Endodermal cell (in vitro differentiated cells): ENCODE results near the gene MSH3. TPM values are rescaled to one million over a fixed set of nuclear protein-coding genes. Genes with fewer than 3 reads are reported as not detected.
A peak's percentile ranks its signal among the peaks of the same experiment; 100 is the strongest.
"Not testable (repeated sequence)": the region's sequence is repeated elsewhere in the genome, so short reads cannot be mapped to it uniquely, and the experiment has no call there.

Experiments
- DNase-seq: peaks from one replicate; pipeline ENCODE4 v3.0.0-alpha.2; 2017
- H3K27ac ChIP-seq: 2 replicates; pipeline ENCODE4 v1.5.1; 2013; ENCODE audit warnings: mild to moderate bottlenecking, low read depth, low read length, moderate library complexity
- H3K27me3 ChIP-seq: 2 replicates; pipeline ENCODE4 v1.6.1; 2013; ENCODE audit warnings: mild to moderate bottlenecking, low read length, moderate library complexity; ENCODE audit not compliant: insufficient read depth, control insufficient read depth, poor library complexity, severe bottlenecking
- H3K36me3 ChIP-seq: 2 replicates; pipeline ENCODE4 v1.7.0; 2013; ENCODE audit warnings: mild to moderate bottlenecking, low read length, moderate library complexity; ENCODE audit not compliant: control insufficient read depth, insufficient read depth
- H3K4me1 ChIP-seq: one replicate; pipeline ENCODE4 v1.7.0; 2013; ENCODE audit warnings: low read length; ENCODE audit not compliant: control insufficient read depth, insufficient read depth
- H3K4me3 ChIP-seq: 2 replicates; pipeline ENCODE4 v1.5.1; 2013; ENCODE audit warnings: mild to moderate bottlenecking, low read length, moderate library complexity
- H3K9ac ChIP-seq: 2 replicates; pipeline ENCODE4 v1.6.1; 2013; ENCODE audit warnings: mild to moderate bottlenecking, low read length, moderate library complexity; ENCODE audit not compliant: poor library complexity, severe bottlenecking; ENCODE audit errors: extremely low read depth
- H3K9me3 ChIP-seq: 2 replicates; pipeline ENCODE4 v1.6.1; 2013; ENCODE audit warnings: mild to moderate bottlenecking, low read length, moderate library complexity; ENCODE audit not compliant: control insufficient read depth
- H3K27ac Mint-ChIP-seq: 2 replicates; pipeline ENCODE4 v1.8.0; 2020; ENCODE audit warnings: mixed read lengths
- H3K27me3 Mint-ChIP-seq: 2 replicates; pipeline ENCODE4 v1.8.0; 2021; ENCODE audit warnings: mild to moderate bottlenecking, mixed read lengths; ENCODE audit not compliant: insufficient read depth
- H3K36me3 Mint-ChIP-seq: 2 replicates; pipeline ENCODE4 v1.8.0; 2020; ENCODE audit warnings: low read depth, mixed read lengths
- H3K4me1 Mint-ChIP-seq: 2 replicates; pipeline ENCODE4 v1.8.0; 2020; ENCODE audit warnings: mixed read lengths
- H3K4me3 Mint-ChIP-seq: 2 replicates; pipeline ENCODE4 v1.8.0; 2020; ENCODE audit warnings: mild to moderate bottlenecking, moderate library complexity, mixed read lengths
- H3K9me3 Mint-ChIP-seq: 2 replicates; pipeline ENCODE4 v1.8.0; 2020; ENCODE audit warnings: mild to moderate bottlenecking, mixed read lengths
- WGBS, 2 experiments: methylation state at CpG; one replicate each; pipeline versions ENCODE4 v1.1.5 to v1.1.7; 2013; ENCODE audit warnings: missing lambda C conversion rate in 2 of 2, mixed read lengths in 1 of 2; ENCODE audit not compliant: insufficient coverage in 1 of 2, insufficient read length in 1 of 2; 5-methylcytosine and 5-hydroxymethylcytosine counted together
- total RNA-seq, 2 donors: library from RNA; stranded (reverse); fragmentation: NEBNext Ultra II Directional in 1 of 2; extraction: Animal tissue kit (Norgen Biotek cat#: 25700) in 1 of 2; gene quantifications; 2 replicates in 1 of 2; 3 replicates in 1 of 2; pipeline ENCODE4 v1.2.1, GENCODE V29; 2021
- TF ChIP-seq, protein P1 (sequence below): fragments of 200-600 bp; sonication (generic); conservative IDR thresholded peaks from 2 replicates; pipeline ENCODE4 v1.5.0; 2021; ENCODE audit warnings: antibody characterized with exemption, mild to moderate bottlenecking

MSH3 gene
- total RNA-seq, 2 donors from 2014 or later, result 17.3 to 25.2 TPM

DNA sequence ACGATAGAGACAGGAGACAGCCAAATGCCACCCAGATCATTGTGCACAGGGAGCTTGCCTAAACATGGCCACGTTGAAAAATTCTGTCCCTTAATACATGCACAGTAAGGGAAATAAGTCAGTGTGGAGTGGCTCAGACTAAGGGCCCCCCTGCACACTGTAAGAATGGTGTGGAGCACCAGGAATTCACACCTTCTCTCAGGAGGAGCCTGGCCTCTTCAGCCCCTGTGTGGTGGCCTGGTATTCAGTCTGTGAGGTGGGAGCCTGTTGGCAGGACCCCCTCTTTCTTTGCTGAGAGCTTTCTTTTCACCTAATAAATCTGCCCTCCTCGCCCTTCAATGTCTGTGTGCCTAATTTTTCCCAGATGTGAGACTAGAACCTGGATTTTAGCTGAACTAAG is 239.6 kb downstream of the MSH3 start:
- TF ChIP-seq, protein P1, sequence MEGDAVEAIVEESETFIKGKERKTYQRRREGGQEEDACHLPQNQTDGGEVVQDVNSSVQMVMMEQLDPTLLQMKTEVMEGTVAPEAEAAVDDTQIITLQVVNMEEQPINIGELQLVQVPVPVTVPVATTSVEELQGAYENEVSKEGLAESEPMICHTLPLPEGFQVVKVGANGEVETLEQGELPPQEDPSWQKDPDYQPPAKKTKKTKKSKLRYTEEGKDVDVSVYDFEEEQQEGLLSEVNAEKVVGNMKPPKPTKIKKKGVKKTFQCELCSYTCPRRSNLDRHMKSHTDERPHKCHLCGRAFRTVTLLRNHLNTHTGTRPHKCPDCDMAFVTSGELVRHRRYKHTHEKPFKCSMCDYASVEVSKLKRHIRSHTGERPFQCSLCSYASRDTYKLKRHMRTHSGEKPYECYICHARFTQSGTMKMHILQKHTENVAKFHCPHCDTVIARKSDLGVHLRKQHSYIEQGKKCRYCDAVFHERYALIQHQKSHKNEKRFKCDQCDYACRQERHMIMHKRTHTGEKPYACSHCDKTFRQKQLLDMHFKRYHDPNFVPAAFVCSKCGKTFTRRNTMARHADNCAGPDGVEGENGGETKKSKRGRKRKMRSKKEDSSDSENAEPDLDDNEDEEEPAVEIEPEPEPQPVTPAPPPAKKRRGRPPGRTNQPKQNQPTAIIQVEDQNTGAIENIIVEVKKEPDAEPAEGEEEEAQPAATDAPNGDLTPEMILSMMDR, result no peak
- Histone ChIP-seq H3K4me1 (peaks cover 4% of the 10 kb centered on the region), H3K36me3 (no peaks in the 10 kb centered on the region), H3K27ac (no peak overlapping the region), H3K27me3 (no peaks in the 10 kb centered on the region), H3K9me3 (peaks cover 10% of the 10 kb centered on the region), H3K9ac (no peak overlapping the region), H3K4me3 (no peak overlapping the region)
- peak; percentile 60 for DNase-seq
- peaks cover 7% of the 10 kb centered on the region for H3K4me1 Mint-ChIP-seq
- H3K36me3 Mint-ChIP-seq, result peaks cover 6% of the 10 kb centered on the region
- H3K27ac Mint-ChIP-seq, result no peak overlapping the region
- H3K27me3 Mint-ChIP-seq, result no peaks in the 10 kb centered on the region
- no peak overlapping the region for H3K4me3 Mint-ChIP-seq
- 87 to 90% methylated on average over 1 to 3 of the region's 3 CpGs for WGBS, 2 experiments
- H3K9me3 Mint-ChIP-seq, result peaks cover 5% of the 10 kb centered on the region

DNA sequence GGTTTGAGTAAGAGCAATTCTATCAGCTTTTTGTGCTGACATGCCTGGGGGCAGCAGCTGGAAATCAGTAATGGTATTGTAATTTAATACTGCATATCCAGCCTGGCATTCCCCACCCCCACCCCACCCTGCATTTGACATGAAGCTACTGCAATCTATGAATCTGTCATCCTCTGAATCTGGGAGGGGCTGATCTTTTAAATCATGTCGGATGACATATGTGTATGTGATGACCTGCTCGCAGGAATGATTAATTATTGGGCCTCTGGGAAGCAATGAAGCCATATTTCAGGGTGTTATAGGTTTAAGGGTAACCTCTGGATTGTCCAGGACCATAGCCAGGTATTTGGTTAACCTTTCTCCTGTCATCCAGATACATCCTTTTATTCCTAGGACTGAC is 241.1 kb downstream of the MSH3 start:
- H3K4me3 Mint-ChIP-seq, result no peak overlapping the region
- 95 to 100% methylated on average over 2 of the region's 2 CpGs for WGBS, 2 experiments
- no peaks in the 10 kb centered on the region for H3K27me3 Mint-ChIP-seq

DNA sequence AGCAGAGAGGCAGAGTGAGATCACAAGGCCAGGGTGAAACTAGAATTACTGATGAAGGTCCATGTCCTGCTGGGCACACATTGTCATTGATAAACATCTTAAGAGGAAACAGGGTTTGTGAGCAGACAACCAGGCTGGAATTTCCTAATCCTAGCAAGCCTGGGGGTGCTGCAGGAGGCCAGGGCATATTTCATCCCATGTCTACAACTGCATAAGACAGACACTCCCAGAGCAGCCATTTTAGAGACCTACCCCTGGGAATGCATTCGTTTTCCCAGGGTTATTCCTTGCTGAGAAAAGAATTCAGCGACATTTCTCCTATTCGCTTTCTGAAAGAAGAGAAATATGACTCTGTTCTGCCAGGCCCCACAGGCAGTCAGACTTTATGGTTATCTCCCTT is 248.2 kb downstream of the MSH3 start:
- not testable (repeated sequence) for H3K36me3 ChIP-seq, H3K27me3 ChIP-seq, H3K27ac ChIP-seq, H3K4me1 Mint-ChIP-seq, H3K4me3 ChIP-seq, H3K4me3 Mint-ChIP-seq, H3K9ac ChIP-seq, H3K27me3 Mint-ChIP-seq, H3K27ac Mint-ChIP-seq, H3K4me1 ChIP-seq
- H3K9me3 ChIP-seq, result peaks cover 22% of the 10 kb centered on the region
- DNase-seq, result peak; percentile 58
- 85 to 89% methylated on average over 3 of the region's 3 CpGs for WGBS, 2 experiments
- Mint-ChIP-seq H3K36me3 (peaks cover 14% of the 10 kb centered on the region), H3K9me3 (peaks cover 34% of the 10 kb centered on the region)

More for the DNA sequence above, 241.1 kb downstream of the MSH3 start:
- H3K4me3 ChIP-seq, result no peak overlapping the region
- TF ChIP-seq, protein P1, result no peak
- H3K9me3 ChIP-seq, result peaks cover 8% of the 10 kb centered on the region
- H3K36me3 ChIP-seq, result no peaks in the 10 kb centered on the region
- no peak overlapping the region for H3K9ac ChIP-seq
- peaks cover 4% of the 10 kb centered on the region for H3K4me1 ChIP-seq
- peaks cover 8% of the 10 kb centered on the region for H3K9me3 Mint-ChIP-seq
- H3K4me1 Mint-ChIP-seq, result peaks cover 7% of the 10 kb centered on the region
- H3K27me3 ChIP-seq, result no peaks in the 10 kb centered on the region
- H3K27ac ChIP-seq, result no peak overlapping the region
- H3K27ac Mint-ChIP-seq, result no peak overlapping the region
- H3K36me3 Mint-ChIP-seq, result peaks cover 3% of the 10 kb centered on the region
- DNase-seq, result no peak

DNA sequence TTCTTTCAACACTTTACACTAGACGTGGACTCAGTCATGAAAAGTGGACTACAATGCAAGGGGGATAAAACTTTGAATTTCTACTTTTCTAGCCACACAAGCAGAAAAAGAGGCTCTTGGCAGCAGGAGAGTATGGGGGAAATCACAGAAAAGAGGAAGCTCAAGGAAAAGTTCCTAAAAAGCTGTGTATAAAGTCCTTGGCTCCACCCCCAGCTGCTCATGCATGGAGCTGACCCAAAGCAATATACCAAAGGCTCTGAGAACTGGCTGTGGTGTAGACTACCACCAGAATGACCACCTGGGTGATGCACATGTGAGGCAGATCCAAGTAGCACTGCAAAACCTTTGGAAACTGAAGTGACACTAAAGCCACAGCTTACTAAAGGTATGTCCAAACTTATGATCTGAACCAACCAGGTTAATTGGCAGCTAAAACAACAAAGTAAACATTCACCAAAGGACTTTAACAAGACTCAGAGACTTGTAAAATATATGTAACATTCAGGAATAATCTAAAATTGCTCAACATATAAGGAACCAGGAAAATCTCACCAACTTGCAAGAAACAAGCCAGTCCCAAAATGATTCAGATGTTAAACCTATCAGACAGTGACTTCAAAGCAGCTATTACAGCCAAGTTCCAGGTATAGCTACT is 250.2 kb downstream of the MSH3 start:
- Mint-ChIP-seq H3K9me3 (peaks cover 34% of the 10 kb centered on the region), H3K4me1 (no peaks in the 10 kb centered on the region), H3K4me3 (no peak overlapping the region), H3K27me3 (peaks cover 1% of the 10 kb centered on the region), H3K36me3 (peaks cover 14% of the 10 kb centered on the region), H3K27ac (no peak overlapping the region)
- H3K27ac ChIP-seq, result no peak overlapping the region
- TF ChIP-seq, protein P1, result no peak
- peaks cover 22% of the 10 kb centered on the region for H3K9me3 ChIP-seq
- no peaks in the 10 kb centered on the region for H3K36me3 ChIP-seq
- DNase-seq, result no peak
- no peaks in the 10 kb centered on the region for H3K4me1 ChIP-seq
- no peaks in the 10 kb centered on the region for H3K27me3 ChIP-seq
- H3K4me3 ChIP-seq, result no peak overlapping the region
- WGBS, 2 experiments, result 80 to 94% methylated on average over 1 of the region's 1 CpG
- no peak overlapping the region for H3K9ac ChIP-seq
